ENCODE measurements around the gene RNU5B-1. TPM values are rescaled to one million over a fixed set of nuclear protein-coding genes. Genes with fewer than 3 reads are reported as not detected.

The RNU5B-1 gene
- total RNA-seq, 1 donor from 2014 or later = not detected

DNA sequence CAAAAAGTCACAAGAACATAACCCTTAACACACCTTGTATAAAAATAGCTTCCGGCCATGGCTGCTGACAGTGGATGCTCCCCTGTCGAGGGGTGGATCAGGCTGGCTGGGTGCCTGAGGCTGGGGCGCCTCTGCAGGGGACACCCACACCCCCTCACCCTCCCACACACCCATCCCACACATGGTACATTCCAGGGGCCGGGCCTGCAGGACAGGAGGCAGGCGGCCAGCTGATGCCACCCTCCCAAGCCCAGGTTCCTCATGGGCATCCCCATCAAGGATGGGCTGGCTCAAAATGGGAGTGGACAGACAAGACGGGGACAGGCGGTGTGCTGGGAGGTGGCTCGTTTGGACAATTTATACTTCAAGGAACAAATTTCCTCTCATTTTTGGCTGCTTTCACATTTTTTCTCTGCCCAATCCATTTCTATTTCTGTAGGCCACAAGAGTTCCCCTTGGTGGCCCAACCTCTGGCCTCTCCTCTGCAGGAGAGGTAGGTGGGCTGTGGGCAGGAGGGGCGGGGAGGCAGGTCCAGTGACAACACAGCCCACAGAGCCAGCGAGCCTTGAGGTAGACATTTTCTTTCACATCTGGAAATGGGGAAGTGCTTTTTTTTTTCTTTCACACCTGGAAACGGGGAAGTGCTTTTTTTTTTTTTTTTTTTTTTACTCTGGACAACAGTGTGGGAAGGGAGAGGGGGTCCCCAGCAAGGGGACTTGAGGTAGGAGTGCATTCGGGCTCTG is 23.3 kb downstream of the RNU5B-1 start:
- no peak for DNase-seq (ENCODE audit: low read depth in 2 of 2)

DNA sequence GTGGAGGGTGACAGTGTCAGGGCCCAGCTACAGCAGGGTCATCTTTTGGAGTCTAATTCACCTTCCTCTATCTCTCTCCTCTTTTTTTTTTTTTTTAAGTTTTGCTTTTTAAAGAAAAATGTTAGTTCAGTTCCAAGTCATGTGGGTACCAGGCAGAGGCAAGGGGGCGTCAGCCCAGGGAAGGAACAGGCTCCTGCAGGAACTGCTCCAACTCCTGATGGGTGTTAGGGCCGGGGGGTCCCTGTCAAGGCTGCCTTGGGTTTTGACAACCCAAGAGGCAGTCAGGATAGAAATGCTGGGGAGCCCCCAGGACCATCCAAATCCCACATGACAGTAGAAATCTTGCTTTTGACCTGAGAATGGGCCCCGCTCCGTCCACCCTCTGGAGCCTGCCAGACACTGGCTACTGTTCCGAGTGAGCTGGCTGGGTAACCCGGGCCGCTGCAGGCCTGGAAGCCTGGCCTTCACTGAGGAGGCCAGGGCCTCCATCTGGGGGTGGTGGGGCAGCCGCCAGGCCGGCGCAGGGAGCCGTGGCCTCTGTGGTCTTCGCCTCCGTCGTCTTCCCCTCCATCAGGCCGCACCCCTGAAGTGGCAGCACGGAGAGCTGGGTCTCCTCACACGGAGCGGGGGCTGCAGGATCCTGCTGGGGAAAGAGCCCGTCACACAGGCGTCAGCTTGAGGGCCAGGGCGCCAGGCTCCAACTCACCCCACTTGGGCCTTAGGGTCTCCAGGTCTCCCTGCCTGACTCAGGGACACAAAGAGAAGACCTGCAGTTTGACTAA is 24.2 kb downstream of the RNU5B-1 start:
- no peak for DNase-seq (ENCODE audit: low read depth in 2 of 2)

DNA sequence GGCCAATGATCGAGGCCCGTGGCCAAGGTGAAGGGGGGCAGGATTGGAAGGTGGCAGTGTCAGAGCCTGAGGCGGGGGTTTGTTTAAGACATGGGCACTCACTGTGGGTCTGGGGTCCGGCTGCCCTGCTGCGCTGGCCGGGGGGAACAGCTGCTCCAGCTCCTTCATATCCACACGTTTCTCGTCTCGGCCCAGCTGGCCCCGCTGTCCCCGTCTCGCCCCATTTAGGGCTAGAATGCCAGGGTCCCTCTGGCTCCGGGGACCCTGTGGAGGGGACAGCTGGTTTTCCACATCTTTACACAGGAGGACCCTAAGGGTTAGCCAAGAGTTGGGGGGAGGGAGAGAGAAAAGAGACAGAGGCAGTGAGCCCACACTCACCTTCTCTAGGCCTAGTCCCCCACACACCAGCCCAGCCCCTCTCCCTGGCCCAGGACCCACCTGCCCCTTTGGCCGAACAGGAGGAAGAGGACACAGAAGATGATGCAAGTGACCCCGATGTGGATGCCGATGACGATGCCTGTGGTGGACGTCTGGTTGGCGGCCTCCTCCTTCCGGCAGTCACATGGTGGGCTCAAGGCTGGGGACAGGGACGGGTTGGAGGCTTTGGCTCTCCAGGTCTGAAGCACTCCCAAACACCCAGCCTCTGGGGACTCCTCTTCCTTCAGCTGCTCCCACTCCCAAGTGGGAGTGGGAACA is 25.0 kb downstream of the RNU5B-1 start:
- no peak for DNase-seq (ENCODE audit: low read depth in 2 of 2)

DNA sequence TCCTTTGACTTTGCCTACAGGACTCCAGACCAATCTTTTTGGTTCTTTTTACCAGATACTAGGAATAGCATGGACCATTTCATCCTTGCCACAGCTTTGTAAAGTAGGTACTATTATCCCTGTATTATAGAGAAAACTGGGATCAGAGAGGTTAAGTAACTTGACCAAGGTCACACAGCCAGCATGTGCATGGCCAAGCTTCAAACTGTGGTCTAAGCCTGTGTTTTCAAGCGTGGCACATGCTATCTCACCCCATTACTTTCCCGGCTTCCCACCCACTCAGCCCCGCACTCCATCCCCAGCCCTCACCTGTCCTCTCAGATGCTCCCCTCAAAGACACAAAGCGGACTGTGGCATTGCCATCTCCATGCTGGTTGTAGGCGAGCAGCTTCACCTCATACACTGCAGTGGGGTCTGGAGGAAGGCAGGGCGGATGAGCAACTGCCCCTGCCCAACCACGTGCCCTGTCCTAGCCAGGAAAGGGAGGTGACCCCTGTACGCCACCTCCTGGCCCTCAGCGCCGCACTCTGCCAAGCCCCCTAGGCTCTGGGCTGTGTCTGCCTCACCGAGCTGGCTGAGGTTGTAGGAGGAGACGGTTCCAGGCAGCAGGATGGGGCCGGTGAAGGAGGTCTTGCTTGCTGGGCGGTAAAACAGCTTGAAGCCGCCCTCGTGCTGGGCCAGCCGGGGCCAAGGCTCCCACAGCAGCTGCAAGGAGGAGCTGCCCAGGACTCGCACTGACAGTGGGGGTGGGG is 25.7 kb downstream of the RNU5B-1 start:
- DNase-seq (ENCODE audit: low read depth in 2 of 2) = no peak

DNA sequence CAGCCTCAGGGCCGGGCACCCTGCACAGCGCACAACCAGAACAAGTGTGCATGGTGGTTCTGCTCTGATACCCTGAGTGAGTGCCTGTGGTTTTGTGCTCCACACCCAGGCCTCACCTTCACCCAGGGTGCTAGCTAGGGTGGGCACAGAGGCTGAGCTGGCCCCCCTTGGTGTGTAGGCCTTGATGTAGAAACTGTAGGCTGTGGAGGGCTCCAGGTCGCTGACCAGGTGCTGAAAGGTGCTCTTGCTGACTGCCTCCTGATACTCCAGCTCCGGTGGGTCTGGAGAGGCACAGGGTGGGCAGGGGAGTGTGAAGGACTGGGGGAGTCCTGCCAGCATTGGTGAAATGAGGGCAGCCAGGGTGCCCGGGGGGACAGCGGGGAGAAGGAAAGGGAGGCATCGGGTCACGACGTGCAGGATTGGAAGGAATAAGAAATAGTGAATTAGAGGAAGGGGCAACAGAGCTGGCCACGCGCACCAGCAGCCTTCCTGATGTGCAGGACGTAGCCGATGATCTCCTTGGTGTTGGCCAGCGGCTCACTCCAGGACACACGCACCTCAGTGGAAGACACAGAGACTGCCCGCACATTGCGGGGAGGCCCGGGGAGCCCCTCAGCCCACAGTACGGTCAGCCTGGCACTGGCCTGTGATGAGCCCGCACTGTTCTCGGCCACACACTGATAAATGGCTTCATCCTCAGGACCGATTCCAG is 26.6 kb downstream of the RNU5B-1 start:
- DNase-seq (ENCODE audit: low read depth in 2 of 2) = no peak

DNA sequence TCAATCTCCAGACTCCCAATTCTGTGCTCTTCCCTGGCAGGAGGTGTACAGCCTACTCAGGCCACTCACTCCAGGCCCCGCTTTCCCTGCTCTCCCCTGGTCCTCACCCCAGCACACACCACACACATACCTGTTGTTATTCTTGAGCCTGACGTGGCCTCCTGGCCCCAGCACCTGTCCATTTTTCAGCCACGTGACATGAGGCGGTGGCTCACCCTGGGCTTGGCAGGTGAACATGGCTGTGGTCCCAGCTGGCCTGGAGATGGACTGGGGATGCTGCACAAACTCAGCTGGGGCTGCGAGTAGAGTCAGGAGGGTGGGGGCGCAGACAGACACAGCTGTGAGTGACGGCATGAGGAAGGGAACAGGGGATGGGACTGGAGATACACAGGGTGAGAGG is 27.3 kb downstream of the RNU5B-1 start:
- DNase-seq (ENCODE audit: low read depth in 2 of 2) = no peak

DNA sequence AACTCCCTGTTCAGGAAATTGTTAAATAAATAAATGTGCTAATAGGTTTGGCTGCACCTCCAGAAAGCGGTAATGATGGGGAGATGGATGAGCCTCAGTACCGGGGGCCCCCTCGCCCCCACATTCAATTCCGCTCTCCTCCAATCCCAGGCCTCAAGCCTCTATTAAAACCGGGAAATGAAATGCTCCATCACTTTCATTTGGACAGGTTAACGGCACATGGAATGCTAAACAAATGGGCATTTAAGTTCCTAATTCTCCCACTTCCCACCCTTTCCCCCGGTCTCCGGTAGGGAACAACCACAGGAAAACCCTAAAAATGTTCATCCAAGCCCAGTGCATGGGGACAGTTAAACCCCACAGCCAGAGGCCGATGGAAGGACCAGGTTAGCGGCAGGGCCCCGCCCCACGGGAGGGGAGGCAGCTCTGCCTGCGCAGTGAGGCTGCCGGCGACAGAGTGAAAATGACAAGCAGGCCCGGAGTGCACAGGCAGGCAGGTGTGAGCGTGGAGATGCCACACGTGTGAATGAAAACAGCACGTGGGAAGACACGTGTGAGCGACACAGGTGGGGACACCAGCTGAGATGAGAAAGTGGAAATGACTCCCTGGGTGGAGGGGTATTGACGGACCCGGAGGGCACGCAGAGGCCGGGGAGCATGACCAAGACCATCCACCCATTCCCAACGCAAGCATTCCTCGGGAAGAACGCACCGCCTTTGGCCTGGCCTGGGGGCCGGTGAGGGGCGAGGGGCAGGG is 28.1 kb downstream of the RNU5B-1 start:
- no peak for DNase-seq (ENCODE audit: low read depth in 2 of 2)

DNA sequence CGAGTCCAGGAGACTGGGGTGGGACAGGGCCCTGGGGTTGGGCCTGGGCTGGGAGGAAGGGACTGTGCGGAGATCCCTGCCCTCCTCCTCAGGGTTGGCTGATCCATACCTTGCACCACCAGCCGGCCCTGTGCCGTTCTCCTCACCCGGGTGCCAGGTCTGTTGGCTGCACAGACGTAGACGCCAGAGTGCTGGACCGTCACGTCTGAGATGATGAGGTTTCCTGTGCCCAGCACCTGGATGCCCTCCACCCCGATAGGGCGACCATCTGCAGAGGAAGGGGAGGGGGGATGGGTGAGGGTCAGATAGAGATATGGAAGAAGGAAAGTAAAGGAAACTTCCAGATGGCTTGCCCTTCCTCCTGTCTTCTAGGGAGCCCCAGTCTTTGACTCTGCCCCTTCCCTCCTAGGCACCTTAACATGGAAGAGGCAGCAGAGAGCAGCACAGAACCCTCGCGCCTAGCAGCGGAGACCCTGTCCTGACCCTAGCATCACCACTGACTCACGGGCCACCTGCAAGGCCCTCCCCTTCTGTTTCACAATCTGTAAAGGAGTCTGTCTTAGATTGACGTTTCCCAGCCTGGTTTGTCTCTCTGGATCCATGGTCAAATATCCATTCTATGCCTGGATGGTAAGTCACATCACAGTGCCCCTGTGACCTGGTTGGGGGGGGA is 28.8 kb downstream of the RNU5B-1 start:
- DNase-seq (ENCODE audit: low read depth in 2 of 2) = no peak

DNA sequence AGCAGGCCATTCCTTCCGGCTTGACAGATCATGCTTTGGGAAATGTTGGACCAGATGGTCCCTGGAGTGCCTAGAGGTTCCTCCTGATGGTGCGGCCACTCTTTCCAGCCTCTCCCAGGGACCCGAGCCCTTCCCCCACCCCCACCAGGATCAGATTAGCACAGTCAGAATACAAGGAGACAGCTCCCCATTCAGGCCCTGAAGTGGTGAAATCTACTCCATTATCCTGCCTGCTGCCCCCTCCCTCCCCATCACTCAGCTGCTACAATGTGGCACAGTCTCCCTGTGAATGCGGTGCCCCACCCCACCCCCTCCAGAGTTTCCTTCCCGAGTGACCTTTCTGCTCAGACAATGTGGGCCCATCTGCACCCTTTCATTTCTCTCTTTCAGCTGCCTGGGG is 29.4 kb downstream of the RNU5B-1 start:
- DNase-seq (ENCODE audit: low read depth in 2 of 2) = no peak

DNA sequence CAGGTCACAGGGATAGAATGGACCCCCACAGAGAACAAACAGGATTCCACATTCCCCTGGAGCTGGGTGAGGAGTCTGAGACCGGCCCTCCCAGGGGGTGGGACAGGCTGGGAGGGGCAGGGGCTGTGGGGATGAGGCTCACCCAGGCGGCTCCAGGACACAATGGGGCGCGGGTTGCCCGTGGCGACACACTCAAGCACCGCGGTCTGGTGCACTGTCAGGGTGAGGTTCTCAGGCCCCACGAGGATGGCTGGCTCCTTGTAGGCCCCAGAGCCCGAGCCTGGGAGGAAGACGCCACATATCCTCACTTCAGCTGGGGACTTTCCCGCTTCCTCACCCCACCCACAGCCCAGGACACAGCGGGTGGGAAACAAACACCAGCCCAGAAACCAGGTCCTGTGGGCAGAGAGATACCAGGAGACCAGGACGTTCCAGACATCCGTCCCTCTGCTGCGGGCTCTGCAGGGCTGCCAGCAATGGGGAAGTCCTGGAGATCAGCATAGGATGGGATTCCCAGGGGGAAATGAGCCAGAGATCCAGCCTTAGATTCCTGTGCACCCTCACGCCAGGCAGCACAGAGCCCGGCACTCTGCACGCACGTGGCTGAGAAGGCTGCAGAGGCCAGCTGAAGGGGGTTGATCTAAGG is 30.2 kb downstream of the RNU5B-1 start:
- no peak for DNase-seq (ENCODE audit: low read depth in 2 of 2)

DNA sequence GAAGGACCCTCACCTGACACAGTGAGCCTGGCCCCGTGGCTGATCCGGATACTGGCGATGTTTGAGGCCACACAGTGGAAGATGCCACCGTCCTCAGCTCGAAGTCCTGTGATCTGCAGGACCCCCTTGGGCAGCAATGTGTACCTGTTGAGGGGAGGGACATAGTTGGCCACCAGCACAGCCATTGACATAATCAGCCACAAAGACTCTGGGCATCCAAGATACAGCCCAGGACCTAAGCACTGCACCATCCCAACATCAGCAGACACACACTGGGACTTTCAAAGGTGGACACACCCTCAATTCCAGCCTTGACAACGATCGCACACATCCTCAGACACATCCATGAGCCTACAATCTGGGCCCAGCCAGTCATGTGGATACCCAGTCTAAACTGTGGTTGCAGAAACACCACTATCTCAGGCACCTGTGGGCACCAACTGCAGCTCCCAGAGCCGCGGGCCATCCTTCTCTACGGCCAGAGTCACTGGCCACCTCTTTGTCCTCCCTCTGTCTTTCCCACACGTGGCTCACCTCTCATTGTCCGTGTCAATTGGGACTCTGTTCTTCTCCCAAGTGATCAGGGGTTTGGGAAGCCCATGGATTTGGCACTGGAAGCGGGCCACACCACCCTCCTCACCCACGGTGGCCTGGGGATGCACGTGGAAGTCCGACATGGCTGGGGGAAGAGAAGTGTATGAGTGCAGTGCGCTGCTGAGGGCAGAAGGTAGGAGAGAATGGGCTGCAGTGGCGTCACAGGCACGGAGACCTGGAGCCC is 31.0 kb downstream of the RNU5B-1 start:
- DNase-seq (ENCODE audit: low read depth in 2 of 2) = no peak

DNA sequence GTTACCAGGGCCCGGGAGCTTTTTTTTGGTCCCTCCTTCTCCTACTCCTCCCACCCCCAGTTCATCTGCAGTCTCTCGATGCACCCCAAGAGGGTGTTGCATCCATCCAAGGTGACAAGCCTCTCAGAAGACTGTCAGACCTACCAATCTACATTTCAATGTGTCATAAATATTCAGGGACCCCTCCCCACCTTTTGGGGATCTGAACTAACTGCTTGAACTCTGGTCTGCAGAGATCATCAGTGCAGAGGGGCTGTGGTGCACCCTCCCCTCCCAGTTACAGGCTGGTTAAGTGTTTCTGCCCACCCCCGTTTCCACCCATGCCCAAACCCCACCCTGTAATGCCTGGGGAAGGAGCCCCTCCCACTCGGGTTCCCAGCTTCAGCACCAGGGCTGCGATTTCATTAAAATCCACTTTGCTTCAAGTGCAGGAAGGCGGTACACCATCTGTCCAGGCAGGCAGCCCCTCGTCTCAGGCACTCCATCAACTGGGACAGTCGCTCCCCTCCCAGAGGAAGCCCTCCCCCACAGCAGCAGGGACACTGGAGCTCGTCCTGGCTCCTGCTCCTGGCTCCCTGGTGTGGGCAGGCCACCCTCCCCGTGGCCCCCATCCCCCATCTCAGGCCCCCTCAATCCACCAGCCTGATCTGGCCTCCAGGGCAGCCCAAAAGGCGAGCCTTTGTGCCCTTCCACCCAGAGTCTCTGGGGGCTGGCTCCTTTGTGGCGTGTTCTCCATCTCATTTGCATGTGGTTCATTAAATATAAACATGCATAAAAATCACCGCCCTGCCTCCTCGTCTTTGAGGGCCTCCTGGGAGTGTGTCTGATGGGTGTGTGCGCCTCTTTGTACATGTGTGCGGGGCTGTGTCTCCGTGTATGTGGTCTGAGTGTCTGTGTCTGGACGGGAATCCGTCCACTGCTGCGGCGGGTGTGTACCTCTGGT is 32.3 kb downstream of the RNU5B-1 start:
- no peak for DNase-seq (ENCODE audit: low read depth in 2 of 2)

DNA sequence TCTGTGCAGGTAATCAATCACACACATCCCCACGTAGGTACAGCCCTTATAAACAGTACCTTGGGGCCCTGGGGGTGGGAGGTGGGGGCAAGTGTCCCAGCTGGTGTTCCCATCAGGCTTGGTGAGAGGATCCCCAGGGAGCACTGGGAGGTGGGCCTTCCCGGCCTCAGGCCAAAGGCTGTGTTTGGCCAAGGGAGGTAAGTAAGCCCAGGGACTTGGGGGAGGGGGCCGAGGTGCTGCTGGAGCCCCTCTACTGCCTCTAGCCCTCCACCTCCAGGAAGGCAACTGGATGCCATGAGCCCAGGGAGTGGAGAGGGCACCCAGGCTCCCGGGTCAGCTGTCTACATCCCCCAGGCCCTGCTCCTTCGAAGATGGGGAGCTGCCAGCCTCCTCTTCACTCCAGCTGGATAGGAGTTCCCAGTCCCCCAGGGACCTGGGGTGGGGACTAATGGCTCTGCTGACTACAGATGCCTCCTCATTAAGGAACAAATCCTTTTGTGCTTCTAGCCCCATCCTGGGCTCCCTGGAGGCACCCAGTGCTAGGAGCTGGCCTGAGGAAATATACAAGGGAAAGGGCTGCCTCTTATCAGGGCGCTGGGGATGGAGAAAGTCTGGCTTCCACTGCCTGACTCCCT is 33.1 kb downstream of the RNU5B-1 start:
- no peak for DNase-seq (ENCODE audit: low read depth in 2 of 2)

DNA sequence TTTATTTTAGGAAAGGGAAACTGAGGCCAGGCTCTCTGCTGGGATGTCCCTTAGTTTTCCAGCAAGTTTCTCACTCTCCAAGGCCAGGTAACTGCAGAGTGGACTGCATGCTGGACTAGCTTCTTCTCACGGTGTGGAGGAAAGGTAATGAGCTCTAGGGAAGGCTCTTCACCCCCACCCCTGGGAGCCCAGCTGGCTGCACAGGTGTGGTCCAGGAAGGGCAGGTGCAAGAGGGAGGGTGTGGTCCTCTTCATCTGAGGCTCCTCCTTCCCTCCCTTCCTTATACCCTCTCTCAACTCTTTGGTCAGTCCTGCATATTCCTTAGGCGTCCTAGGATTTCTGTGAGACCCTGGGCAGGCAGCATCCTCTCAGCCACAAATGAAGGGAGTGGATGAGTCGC is 33.9 kb downstream of the RNU5B-1 start:
- DNase-seq (ENCODE audit: low read depth in 2 of 2) = no peak

DNA sequence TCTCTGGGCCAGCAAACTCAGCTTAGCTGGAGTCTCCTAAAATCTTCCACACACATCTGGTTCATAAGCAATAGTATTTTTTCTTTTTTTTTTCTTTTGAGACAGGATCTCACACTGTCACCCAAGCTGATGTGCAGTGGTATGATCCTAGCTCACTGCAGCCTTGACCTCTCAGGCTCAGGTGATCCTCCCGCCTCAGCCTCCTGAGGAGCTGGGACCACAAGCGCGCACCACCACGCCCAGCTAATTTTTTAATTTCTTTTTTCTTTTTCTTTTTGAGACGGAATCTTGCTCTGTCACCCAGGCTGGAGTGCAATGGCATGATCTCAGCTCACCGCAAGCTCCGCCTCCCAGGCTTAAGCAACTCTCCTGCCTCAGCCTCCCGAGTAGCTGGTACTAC is 34.3 kb downstream of the RNU5B-1 start:
- DNase-seq (ENCODE audit: low read depth in 2 of 2) = no peak

DNA sequence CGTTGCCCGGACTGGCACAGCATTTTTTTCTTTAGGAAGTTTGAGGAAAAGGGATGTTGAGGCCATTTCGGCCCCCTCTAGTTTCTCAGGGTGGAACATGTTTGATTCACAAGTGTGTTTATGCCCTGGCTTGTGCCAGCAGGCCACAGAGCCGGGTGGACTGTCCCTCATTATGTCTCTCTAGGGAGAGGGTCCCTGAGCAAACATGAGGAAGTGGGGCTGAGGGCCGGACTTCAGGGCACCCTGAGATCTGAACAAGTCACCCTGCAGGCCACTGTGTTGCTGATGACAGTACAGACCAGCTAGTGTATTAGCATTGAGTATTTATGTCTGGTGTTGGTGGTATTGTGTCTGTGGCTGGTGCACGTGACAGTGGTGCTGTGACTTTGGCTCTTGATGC is 34.9 kb downstream of the RNU5B-1 start:
- no peak for DNase-seq (ENCODE audit: low read depth in 2 of 2)

DNA sequence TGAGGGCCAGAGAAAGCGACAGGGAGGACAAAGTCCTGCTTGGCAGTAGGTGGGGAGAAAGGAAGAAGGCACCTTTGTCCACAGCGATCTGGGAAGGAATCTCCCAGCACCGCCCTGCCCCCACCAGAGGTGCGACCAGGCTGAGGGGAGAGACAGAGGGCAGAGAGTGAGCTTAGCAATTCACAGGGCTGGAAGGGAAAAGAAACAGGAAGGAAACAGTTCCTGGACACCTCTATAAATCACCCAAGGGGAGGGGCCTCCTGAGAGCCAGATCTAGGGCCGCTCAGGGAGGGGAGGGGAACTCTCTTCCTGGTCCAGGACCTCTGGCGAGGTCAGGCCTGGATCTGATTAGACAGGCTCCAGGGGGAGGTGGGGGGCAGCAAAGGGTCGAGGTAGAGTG is 35.4 kb downstream of the RNU5B-1 start:
- peak in 1 of 2 donors; percentile 17 for DNase-seq (ENCODE audit: low read depth in 2 of 2)

Data from dermis microvascular lymphatic vessel endothelial cell (primary cell).